Activated naive CD4-positive, alpha-beta T cell treated with anti-CD3 and anti-CD28 coated beads, Interleukin-2, amount 50 U/mL, for 72 hours (primary cell): Measurements from ENCODE around the gene GARNL3. TPM values are rescaled to one million over a fixed set of nuclear protein-coding genes. Genes with fewer than 3 reads are reported as not detected.

ENCODE experiments used
- ATAC-seq, 2 donors: fragments of 150-1000 bp; cut with Tn5 transposase; 2 replicates each; pipeline ENCODE4 v1.10.0; 2021; ENCODE audit warnings: mild to moderate bottlenecking in 2 of 2, moderate library complexity in 2 of 2
- DNase-seq, 2 donors: peaks; one replicate each; pipeline ENCODE4 v3.0.0; 2021 to 2022; ENCODE audit warnings: low spot score in 2 of 2
- H3K27ac Mint-ChIP-seq, 2 donors: one replicate each; pipeline ENCODE4 v1.8.0; 2022; ENCODE audit warnings: mild to moderate bottlenecking in 2 of 2, mixed read lengths in 2 of 2
- H3K36me3 Mint-ChIP-seq, 2 donors: one replicate each; pipeline ENCODE4 v1.8.0; 2022; ENCODE audit warnings: mixed read lengths in 2 of 2
- H3K9me3 Mint-ChIP-seq, 2 donors: one replicate each; pipeline ENCODE4 v1.8.0; 2022; ENCODE audit warnings: mixed read lengths in 2 of 2
- total RNA-seq, 2 donors: library from RNA; stranded (reverse); gene quantifications; one replicate each; pipeline ENCODE4 v1.2.3, GENCODE V29; 2022

Gene GARNL3, protein sequence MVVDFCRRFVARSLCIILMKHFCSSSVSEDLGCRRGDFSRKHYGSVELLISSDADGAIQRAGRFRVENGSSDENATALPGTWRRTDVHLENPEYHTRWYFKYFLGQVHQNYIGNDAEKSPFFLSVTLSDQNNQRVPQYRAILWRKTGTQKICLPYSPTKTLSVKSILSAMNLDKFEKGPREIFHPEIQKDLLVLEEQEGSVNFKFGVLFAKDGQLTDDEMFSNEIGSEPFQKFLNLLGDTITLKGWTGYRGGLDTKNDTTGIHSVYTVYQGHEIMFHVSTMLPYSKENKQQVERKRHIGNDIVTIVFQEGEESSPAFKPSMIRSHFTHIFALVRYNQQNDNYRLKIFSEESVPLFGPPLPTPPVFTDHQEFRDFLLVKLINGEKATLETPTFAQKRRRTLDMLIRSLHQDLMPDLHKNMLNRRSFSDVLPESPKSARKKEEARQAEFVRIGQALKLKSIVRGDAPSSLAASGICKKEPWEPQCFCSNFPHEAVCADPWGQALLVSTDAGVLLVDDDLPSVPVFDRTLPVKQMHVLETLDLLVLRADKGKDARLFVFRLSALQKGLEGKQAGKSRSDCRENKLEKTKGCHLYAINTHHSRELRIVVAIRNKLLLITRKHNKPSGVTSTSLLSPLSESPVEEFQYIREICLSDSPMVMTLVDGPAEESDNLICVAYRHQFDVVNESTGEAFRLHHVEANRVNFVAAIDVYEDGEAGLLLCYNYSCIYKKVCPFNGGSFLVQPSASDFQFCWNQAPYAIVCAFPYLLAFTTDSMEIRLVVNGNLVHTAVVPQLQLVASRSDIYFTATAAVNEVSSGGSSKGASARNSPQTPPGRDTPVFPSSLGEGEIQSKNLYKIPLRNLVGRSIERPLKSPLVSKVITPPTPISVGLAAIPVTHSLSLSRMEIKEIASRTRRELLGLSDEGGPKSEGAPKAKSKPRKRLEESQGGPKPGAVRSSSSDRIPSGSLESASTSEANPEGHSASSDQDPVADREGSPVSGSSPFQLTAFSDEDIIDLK
- 1 to 10 TPM; 3.5 to 5.4 TPM for total RNA-seq

DNA sequence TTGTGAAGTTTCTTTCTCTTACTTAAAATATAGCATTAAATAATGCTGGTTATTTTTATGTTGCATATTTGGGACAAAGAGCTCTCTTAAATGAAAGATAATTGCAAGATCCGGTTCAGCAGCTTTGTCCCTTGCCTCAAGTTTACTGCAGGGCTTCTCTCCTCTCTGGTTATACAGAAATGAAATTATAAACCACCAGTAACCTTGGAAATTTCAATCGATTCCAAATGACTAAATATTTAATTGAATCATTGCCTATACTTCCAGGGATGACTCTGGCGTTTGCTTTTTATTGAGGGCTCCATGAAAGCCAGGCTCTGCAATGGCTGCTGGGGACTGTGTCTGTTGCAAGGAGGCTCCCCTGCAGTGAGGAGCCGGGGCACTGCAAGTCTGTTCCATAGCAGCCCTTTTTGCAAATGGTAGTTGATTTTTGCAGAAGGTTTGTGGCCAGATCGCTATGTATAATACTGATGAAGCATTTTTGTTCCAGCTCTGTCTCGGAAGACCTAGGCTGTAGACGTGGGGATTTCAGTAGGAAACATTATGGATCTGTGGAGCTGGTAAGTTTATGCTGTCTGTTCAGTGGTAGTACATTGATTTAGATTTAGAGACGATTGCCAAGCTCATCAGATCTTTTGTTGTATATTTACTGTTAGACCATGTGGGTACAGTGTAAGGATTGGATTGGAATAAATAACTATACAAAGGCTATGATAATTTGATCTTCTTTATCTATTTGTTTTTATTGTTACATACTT lies at the start of gene GARNL3:
Gene GARNL3, plus strand, starts transcription at position 313 of the 758 bp plus-strand sequence. Its CDS starts 104 bp downstream, at position 417.
- DNase-seq (no peak), ATAC-seq (no peak)
- no peaks in the 10 kb centered on the region for H3K9me3 Mint-ChIP-seq
- no peaks in the 10 kb centered on the region for H3K36me3 Mint-ChIP-seq
- no peak within 1 kb of the TSS for H3K27ac Mint-ChIP-seq

DNA sequence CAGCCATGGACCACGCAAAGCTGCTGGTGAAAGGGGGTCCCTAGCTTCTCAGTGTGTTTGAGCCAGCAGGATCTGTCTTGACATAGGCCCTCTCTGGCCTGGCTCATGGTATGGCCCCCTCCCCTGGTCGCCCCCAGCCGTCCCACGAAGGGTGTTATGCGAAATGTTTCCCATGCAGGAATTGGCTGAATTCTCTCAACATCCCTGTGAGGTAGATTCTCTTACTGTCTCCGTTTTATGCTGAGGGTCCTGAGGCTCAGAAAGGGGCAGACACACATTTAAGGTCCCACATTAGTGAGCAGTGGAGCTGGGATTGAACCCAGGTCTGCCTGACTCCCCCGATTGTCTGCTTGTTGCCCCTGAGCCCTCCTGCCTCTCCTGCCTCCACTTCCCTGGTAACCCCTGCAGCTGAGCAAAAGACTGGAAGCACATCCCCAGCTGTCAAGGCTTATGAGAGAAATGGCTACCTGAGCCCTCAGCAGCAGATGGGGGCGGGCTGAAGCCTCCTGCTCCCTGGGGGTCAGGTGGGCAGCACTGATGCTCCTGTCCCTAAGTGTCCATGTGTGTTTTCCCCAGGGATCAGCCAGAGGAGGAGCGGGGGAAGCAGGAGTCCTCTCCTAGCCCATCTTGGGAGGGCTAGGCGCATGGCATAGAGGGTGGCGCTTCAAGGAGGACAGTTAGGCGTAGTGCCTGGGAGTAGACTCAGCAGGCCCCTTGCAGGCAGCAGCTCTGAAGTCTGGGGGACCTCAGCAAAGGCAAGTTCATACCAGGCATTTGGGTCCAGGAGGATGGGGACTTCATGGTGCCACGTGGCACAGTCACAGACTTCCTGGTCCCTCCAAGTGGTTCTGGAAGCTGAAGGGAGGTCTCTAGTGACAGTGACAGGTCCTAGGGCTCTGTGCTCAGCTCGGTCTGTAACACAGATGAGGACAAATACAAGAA lies 49.0 kb upstream of the GARNL3 start:
- Mint-ChIP-seq H3K27ac (peak overlapping the region in 1 of 2 donors; percentile 14), H3K36me3 (no peaks in the 10 kb centered on the region), H3K9me3 (no peaks in the 10 kb centered on the region)
- DNase-seq (peak in 1 of 2 donors; percentile 33), ATAC-seq (no peak)

DNA sequence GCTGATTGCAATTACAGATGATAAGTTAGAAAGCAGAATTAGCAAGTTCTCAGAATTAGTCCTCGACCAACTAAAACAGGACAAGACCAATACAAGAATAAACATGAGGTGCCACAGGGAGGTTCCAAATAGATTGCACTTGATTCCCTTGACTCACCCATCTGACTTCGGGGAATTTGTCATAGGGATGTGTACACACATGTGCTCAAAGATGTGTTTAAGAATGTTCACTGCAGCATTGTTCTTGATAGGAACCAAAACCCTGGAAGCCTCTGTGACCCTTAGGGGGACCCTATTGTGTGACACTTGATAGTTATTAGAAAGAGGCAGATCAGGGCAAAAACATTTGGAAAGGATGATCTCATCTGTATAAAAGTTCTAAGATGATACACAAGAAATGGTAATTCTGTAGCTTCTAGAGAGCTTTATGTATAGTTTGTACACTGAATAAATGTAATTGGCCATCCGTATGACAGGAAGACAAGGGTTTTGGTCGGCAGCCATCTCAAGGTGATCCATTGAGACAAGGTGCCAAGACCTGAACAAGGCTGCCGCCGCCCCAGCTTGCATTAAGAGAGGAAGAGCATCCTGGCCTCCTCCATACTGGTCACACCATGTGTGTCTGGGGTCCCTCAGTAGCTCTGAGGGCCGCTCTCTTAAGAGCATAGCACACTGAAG lies 48.2 kb upstream of the GARNL3 start:
- ATAC-seq: no peak
- no peak for DNase-seq
- Mint-ChIP-seq H3K27ac (no peak overlapping the region), H3K36me3 (no peaks in the 10 kb centered on the region), H3K9me3 (no peaks in the 10 kb centered on the region)

DNA sequence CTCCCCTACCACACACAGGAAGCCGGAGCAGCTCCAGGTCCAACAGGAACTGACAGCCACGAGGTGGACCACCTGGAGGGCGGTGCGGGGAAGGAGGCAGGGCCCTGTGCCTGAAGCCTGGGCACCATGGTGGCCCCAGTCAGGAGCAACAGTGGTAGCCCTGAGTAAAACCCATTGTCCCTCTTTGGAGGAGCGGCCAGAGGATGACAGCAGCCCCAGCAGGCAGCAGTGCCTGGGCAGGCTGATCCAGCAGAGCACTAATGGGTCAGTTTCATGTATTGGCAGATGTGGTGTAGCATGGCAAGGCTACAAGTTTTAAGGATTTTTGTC lies 47.7 kb upstream of the GARNL3 start:
- DNase-seq: no peak
- no peaks in the 10 kb centered on the region for H3K9me3 Mint-ChIP-seq
- ATAC-seq: no peak
- H3K36me3 Mint-ChIP-seq: no peaks in the 10 kb centered on the region
- H3K27ac Mint-ChIP-seq: no peak overlapping the region

DNA sequence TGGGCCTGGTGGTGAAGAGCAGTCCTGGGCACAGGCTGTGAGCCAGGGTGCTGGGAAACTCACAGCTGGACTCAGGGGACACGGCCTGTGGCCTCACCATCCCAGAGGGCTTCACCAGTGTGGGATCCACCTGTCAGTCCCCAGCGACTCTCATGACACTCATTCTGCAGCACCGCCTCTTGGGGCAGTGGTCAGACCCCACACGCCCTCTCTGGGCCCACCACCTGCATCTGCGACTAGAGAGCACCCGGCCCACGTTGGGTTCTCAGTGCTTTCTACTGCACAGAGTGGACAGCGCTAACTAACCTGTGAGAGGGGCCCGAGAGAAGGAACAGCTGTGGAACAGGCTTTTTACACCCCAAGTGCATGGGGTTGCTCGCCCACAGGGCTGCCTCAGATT lies 45.8 kb upstream of the GARNL3 start:
- Mint-ChIP-seq H3K36me3 (no peaks in the 10 kb centered on the region), H3K9me3 (no peaks in the 10 kb centered on the region), H3K27ac (no peak overlapping the region)
- DNase-seq (peak in 1 of 2 donors; percentile 18), ATAC-seq (no peak)

DNA sequence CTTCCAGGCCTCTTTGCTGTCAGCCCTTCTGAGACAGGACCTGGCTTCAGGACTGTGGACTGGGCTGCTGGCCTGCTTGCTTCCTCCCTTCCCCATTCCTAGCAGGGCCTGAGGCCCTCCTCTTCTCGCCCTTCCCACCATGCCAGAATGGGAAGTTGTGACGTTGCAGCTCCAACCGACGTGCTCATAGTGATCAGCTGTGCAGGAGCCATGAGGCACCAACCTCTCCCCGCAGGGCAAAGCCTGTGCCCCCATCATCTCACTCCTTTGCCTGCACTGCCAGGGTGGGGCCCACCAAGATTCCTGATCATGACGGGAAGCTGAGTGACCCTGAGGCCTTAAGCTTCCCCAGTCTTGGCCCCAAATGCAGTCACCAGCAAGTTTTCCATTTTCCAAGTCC lies 45.1 kb upstream of the GARNL3 start:
- peak in 1 of 2 donors; percentile 37 for DNase-seq
- H3K9me3 Mint-ChIP-seq: no peaks in the 10 kb centered on the region
- no peak overlapping the region for H3K27ac Mint-ChIP-seq
- ATAC-seq: no peak
- no peaks in the 10 kb centered on the region for H3K36me3 Mint-ChIP-seq

DNA sequence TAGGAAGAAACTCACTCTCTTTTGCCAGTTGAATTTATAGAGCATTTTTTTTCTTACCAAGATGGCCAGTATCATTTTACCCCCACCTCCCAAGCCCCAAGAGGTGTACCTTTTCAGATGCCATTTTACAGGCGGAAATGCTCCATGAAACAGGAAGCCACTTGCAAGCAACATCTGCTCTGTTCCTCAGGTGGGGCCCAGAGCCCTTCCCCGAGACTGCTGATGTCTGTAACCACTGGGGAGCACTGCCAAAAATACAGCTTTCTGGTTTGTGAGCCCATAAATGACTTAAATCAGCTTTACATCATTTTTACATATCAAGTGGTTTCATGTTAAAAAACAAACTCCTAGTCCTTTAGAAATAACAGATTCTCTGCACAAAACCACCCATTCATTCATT lies 42.9 kb upstream of the GARNL3 start:
- ATAC-seq: no peak
- no peaks in the 10 kb centered on the region for H3K9me3 Mint-ChIP-seq
- H3K27ac Mint-ChIP-seq: no peak overlapping the region
- no peaks in the 10 kb centered on the region for H3K36me3 Mint-ChIP-seq
- DNase-seq: no peak

DNA sequence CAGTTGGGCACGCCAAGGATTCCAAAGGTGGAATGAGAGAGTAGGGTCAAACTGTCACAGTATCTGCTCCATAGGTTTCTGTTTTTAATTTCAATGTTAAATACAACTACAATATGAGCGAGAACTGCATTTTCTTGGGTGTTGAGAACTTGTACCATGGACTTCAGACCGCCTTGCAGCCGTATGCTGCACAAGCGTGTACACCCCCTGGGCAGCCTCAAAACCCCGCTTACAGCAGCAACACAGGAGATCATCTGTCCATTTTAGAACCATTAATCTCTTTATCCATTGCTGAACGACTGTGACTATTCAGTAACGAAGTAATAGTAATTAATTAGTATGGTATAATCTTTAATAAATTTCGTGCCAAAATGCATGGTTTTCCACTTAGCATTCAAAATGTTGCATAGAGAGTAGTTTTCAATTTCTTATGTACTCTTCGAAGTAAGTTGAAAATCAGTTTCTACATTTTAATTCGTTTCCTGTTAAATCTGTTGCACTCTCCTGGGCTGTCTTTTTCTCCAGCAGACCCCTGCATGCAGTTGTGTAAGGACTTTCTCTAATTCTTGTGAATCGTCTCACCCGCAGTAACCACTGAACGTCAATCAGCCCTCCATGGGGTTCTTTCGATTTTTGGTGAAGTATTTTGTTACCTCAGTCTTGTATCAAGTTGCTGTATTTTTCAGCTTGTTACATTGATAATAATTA lies 42.0 kb upstream of the GARNL3 start:
- ATAC-seq (no peak), DNase-seq (no peak)
- Mint-ChIP-seq H3K9me3 (no peaks in the 10 kb centered on the region), H3K27ac (no peak overlapping the region), H3K36me3 (no peaks in the 10 kb centered on the region)

DNA sequence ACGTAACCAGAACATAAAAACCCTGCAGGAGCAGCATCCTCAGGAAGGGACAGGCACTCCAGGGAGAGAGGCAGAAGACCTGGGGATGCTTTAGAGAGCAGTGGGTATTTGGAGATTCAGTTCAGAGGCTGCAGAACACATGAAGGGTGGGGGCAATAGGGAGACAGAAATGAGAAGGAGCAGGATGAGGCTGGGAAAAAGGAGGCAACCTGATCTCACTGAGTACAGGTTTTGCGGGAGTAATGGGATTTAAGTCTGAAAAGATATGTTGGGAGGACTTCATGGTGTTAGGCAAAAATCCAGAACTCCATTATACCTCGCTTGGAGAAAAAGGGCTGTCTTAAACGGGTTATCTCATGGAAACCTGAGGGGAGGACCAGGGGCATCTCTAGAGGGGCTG lies 41.3 kb upstream of the GARNL3 start:
- H3K36me3 Mint-ChIP-seq: no peaks in the 10 kb centered on the region
- no peak for ATAC-seq
- no peak overlapping the region for H3K27ac Mint-ChIP-seq
- H3K9me3 Mint-ChIP-seq: no peaks in the 10 kb centered on the region
- no peak for DNase-seq

DNA sequence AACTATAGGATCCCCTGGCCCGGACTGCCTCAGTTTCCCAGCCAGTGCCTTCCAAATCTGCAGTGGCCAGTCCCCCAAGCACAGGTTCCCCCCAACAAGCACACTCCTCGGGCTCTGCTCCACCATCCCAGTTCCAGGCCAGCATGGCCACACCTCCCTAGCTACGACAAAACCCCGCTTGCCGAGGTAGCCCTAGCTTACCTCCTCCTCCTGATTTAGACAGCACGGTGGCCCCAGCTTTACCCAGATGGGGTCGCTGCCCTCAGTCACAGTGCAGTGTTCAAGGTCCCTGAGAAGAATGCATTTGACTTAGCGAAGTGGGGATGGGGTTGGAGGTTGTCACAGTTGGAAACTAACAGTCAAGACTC lies 40.8 kb upstream of the GARNL3 start:
- no peaks in the 10 kb centered on the region for H3K9me3 Mint-ChIP-seq
- DNase-seq (no peak), ATAC-seq (peak in 1 of 2 donors; percentile 0)
- no peaks in the 10 kb centered on the region for H3K36me3 Mint-ChIP-seq
- no peak overlapping the region for H3K27ac Mint-ChIP-seq

DNA sequence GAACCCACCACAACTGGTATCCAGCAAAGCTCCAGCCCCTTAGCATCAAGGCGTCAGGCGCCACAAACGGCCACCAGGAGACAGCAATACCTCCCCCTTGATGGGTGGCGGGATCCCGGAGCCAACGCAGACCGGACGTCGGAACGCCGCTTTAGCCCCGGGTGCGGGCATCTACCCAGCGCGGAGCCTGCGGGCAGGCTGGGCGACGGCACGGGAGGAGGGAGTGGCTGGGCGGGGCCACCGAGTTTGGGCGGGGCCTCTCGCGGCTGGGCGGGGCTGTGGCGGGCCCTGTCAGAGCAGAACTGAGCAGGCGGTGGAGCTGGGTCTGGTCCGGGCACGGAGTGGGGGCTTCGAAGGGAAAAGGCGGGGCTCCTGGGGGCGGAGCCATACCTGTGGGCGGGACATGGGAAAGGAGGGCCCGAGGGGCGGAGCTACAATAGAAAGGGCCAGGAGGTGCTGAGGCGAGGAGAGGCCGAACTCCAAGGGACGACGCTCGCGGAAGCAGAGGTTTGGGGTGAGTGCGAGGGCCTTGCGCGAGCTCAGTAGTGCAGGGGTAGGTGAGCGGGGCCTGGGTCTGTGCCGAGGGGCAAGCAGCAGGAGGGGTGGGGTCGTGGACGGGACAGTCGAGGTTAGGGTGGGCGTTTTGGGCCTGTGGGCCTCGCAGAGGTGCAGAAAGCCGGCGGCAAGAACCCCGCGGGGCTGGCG lies 40.2 kb upstream of the GARNL3 start:
- peak overlapping the region; percentile 16 to 83 for H3K27ac Mint-ChIP-seq
- no peaks in the 10 kb centered on the region for H3K36me3 Mint-ChIP-seq
- H3K9me3 Mint-ChIP-seq: no peaks in the 10 kb centered on the region
- ATAC-seq (peak; percentile 57 to 74), DNase-seq (peak; percentile 80 to 86)

DNA sequence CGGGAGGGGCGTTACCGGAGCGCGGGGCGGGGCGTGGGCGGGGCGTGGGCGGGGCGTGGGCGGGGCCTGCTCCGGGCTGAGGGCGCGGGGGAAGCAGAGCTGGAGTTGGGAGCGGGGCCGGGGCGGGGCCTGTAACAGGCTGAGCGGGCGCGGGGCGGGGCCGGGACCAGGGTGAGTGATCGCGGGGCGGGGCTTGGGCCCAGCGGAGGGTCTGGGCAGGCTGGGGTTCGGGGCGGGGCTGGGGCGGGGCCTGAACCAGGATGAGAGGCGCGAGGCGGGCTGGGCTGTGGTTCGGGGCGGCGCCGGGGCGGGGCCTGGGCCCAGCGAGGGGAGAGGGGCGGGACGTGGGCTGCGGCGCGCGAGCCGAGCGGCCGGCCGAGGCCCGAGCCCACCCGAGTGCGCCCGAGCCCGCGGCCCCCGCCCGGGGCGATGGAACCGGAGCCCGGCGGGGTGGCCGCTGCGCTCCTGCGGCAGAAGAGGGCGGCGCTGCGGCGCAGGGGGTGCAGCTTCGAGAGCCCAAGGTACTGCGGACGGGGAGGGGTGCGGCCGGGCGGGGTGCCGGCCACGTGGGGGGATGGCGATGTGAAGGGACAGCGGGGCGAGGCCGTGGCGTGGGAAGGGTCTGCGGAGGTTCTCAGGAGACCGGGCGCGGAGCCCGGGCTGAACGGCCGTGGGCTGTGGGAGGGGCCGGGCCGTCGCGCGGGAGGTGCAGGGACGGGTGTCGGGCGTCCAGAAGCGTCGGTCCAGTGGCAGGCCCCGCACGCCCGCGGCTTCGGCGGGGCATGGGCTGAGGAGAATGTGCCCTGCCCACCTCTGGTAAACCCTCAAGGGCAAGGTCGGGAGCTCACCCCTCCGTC lies 39.5 kb upstream of the GARNL3 start:
- H3K36me3 Mint-ChIP-seq: no peaks in the 10 kb centered on the region
- DNase-seq (peak; percentile 87 to 91), ATAC-seq (peak; percentile 83 to 86)
- H3K9me3 Mint-ChIP-seq: no peaks in the 10 kb centered on the region
- H3K27ac Mint-ChIP-seq: peak overlapping the region in 1 of 2 donors; percentile 16

DNA sequence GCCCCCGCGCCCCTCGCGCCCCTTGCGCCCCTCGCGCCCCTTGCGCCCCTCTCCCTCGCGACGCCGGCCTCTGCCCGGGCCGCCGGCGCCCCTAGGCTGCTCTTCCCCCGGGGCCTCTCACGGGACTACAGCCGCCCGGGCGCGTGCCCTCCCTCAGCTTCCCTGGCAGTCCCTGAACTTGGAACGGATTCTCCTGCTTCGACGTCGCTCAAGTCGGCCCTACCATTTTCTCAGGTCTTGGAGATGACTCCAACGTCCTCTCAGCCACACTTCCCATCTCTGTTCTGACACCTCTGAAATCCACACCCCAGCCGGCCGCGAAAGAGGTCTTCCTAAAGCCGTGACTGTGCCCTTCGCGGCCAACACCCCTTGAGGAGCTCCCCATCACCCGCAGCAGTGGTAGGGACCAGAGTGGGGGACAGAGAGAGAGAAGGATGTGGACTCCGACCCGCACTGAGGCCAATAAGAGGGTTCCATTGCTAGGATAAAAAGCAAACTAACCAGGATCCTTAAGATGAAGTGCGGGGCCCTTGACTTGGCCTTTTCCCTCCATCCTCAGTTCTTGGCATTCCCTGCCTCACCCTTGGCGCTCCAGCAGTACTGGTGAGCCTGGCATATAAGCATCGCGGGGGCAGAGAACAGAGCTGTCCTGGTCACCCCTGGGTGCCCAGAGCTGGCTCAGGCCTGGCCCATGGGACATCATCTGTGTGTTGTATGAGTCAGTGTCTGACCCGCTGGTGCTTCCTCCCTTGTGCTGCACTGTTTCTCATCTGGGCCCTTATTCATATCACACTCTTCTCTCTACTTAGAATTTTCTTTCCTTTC lies 38.6 kb upstream of the GARNL3 start:
- no peak for ATAC-seq
- H3K9me3 Mint-ChIP-seq: no peaks in the 10 kb centered on the region
- H3K27ac Mint-ChIP-seq: peak overlapping the region in 1 of 2 donors; percentile 92
- no peaks in the 10 kb centered on the region for H3K36me3 Mint-ChIP-seq
- DNase-seq: no peak
